ACC112 (cell line): Measurements from ENCODE around the gene PCK2.

Experiments used
- H2AFZ ChIP-seq: fragments of 200-600 bp; sonication (generic); one replicate; pipeline ENCODE4 v1.6.0; 2017; ENCODE audit warnings: antibody characterized with exemption, low read length; ENCODE audit not compliant: unreplicated experiment
- H3K27ac ChIP-seq: fragments of 200-600 bp; sonication (generic); 2 replicates; pipeline ENCODE4 v1.5.1; 2014; ENCODE audit warnings: low read depth, mild to moderate bottlenecking, antibody characterized with exemption, low read length, moderate library complexity
- H3K27me3 ChIP-seq: fragments of 200-600 bp; sonication (generic); 2 replicates; pipeline ENCODE4 v1.6.1; 2014; ENCODE audit warnings: mild to moderate bottlenecking, antibody characterized with exemption, low read length, moderate library complexity, mixed read lengths; ENCODE audit not compliant: insufficient read depth
- H3K36me3 ChIP-seq: fragments of 200-600 bp; sonication (generic); 2 replicates; pipeline ENCODE4 v1.6.1; 2016; ENCODE audit warnings: mild to moderate bottlenecking, antibody characterized with exemption, low read length, moderate library complexity, mixed read lengths; ENCODE audit not compliant: insufficient read depth
- H3K4me1 ChIP-seq: fragments of 200-600 bp; sonication (generic); one replicate; pipeline ENCODE4 v1.6.1; 2016; ENCODE audit warnings: low read length, mixed read lengths; ENCODE audit not compliant: insufficient read depth, unreplicated experiment, control insufficient read depth
- H3K4me3 ChIP-seq: fragments of 200-600 bp; sonication (generic); 2 replicates; pipeline ENCODE4 v1.5.1; 2014; ENCODE audit warnings: mild to moderate bottlenecking, low read depth, low read length
- H3K79me2 ChIP-seq: fragments of 200-600 bp; sonication (generic); one replicate; pipeline ENCODE4 v1.6.0; 2016; ENCODE audit warnings: low read length; ENCODE audit not compliant: control insufficient read depth, unreplicated experiment, insufficient read depth

PCK2 gene

DNA sequence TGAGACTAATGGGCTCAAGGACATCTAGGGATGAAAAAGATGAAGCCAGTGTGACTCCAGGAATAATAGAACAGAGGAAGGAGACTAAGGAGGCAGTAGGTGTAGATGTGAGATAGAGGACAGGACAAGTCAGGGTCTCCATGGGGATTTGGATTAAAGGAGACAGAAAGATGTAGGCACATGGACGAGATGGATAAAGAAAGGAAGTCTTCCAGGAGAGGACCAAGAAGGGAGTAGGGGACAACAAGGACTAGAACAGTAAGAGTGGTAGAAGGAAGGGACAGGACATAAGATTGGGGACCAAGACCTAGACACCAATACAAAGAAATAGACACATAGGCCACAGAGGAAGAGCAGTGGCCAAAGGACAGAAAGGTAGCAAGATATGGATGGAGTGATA is 7.1 kb upstream of the PCK2 start:
- H3K27me3 ChIP-seq = peaks cover 20% of the 10 kb centered on the region
- H3K79me2 ChIP-seq = no peaks in the 10 kb centered on the region
- H3K4me3 ChIP-seq = no peak overlapping the region
- H2AFZ ChIP-seq = no peak overlapping the region
- no peaks in the 10 kb centered on the region for H3K4me1 ChIP-seq
- H3K36me3 ChIP-seq = no peaks in the 10 kb centered on the region
- H3K27ac ChIP-seq = no peak overlapping the region

GRCh38 chr14:24088095-24088494 is 6.0 kb upstream of the PCK2 start:
- no peak overlapping the region for H3K4me3 ChIP-seq
- no peak overlapping the region for H3K27ac ChIP-seq
- no peak overlapping the region for H2AFZ ChIP-seq
- H3K27me3 ChIP-seq = peaks cover 9% of the 10 kb centered on the region
- no peaks in the 10 kb centered on the region for H3K4me1 ChIP-seq
- no peaks in the 10 kb centered on the region for H3K79me2 ChIP-seq
- no peaks in the 10 kb centered on the region for H3K36me3 ChIP-seq

- H3K4me3 ChIP-seq = no peak overlapping the region
- H3K36me3 ChIP-seq = no peaks in the 10 kb centered on the region
- H3K79me2 ChIP-seq = peaks cover under 1% of the 10 kb centered on the region
- no peak overlapping the region for H3K27ac ChIP-seq
- H2AFZ ChIP-seq = no peak overlapping the region
- no peaks in the 10 kb centered on the region for H3K27me3 ChIP-seq
- no peaks in the 10 kb centered on the region for H3K4me1 ChIP-seq
These were observed 4.2 kb upstream of the PCK2 start for GRCh38 chr14:24089890-24090289.

- Histone ChIP-seq H2AFZ (no peak overlapping the region), H3K36me3 (no peaks in the 10 kb centered on the region), H3K27ac (no peak overlapping the region), H3K79me2 (peaks cover 10% of the 10 kb centered on the region), H3K27me3 (no peaks in the 10 kb centered on the region), H3K4me3 (no peak overlapping the region), H3K4me1 (peaks cover 4% of the 10 kb centered on the region)
These were observed 2.0 kb upstream of the PCK2 start for GRCh38 chr14:24092110-24092504.

GRCh38 chr14:24092505-24093206 is 1.5 kb upstream of the PCK2 start:
- no peaks in the 10 kb centered on the region for H3K27me3 ChIP-seq
- H3K79me2 ChIP-seq = peaks cover 10% of the 10 kb centered on the region
- H3K4me1 ChIP-seq = peaks cover 4% of the 10 kb centered on the region
- H2AFZ ChIP-seq = no peak overlapping the region
- H3K4me3 ChIP-seq = no peak overlapping the region
- no peak overlapping the region for H3K27ac ChIP-seq
- no peaks in the 10 kb centered on the region for H3K36me3 ChIP-seq

DNA sequence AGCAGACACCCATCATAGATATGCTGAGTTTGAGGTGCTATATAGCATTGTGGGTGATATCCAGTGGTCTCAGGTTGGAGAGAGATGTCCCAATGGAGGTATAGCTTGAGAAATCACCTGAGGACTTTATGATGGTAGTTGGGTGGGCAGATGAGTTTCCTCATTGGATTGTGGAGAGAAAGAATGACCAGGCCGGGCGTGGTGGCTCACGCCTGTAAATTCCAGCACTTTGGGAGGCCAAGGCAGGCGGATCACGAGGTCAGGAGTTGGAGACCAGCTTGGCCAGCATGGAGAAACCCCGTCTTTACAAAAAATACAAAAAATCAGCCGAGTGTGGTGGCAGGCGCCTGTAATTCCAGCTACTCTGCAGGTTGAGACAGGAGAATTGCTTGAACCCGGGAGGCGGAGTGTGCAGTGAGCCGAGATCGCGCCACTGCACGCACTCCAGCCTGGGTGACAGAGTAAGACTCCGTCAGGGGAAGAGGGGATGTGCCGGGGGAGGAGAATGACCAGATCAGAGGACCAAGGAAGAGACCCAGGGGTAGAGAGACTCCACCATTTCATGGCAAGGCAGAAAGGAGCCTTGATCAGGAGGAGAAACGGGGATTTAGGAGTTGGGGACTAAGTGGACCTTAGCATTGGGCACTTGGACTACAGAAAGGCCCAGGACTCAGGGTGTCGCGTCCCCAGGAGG is 757 bp upstream of the PCK2 start:
- no peak overlapping the region for H3K27ac ChIP-seq
- peak overlapping the region; percentile 87; the same call in 1 of the 2 replicates for H3K4me3 ChIP-seq
- no peaks in the 10 kb centered on the region for H3K27me3 ChIP-seq
- H3K4me1 ChIP-seq = peaks cover 4% of the 10 kb centered on the region
- no peaks in the 10 kb centered on the region for H3K36me3 ChIP-seq
- H2AFZ ChIP-seq = no peak overlapping the region
- H3K79me2 ChIP-seq = peaks cover 10% of the 10 kb centered on the region

GRCh38 chr14:24094841-24095270 is 745 bp downstream of the PCK2 start:
- Histone ChIP-seq H3K4me1 (peaks cover 4% of the 10 kb centered on the region), H3K27ac (no peak overlapping the region), H3K27me3 (no peaks in the 10 kb centered on the region), H3K36me3 (0 out of 2 replicates have a peak, but pooled peaks cover 6% of the 10 kb centered on the region), H3K79me2 (peaks cover 10% of the 10 kb centered on the region), H2AFZ (peak overlapping the region; percentile 82), H3K4me3 (peak overlapping the region; percentile 87)

DNA sequence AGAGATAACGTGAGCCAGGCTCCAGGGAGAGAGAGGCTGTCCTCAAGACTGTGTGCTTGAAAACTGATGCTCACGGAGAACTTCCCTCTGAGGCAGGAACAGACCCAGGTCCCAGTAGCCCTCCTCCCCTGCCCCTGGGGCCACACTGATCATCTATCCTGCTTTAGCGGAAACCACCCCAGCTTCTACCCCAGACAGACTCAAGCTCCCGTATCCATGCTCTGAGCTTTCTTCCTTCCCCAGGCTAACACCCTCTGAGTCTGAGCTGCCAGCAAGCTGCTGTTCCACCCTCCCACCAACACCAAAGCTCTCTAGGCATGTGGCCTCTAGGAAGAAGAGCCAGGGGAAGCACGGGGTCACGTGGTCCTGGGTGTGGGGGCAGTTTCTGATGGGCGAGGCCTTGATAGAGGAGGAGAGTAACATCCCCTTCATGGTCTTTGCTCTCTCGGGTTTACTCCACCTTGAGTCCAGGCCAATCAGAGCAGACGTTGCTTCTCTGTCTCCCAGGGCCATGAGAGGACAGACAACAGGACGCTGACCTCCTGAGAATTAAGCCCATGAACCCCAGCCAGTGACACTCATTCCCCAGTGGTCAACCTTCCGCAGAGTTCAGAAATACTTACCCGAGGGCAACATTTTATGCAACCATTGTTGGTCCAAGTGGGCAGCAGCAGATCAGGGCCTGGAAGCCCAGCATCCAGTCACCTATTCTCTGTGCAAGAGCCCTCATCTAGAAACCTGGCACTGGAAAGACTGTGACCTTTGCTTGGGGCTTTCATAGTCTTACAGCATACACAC is 1.4 kb downstream of the PCK2 start:
- H3K79me2 ChIP-seq = peaks cover 10% of the 10 kb centered on the region
- no peaks in the 10 kb centered on the region for H3K27me3 ChIP-seq
- H2AFZ ChIP-seq = peak overlapping the region; percentile 82
- peaks cover 4% of the 10 kb centered on the region for H3K4me1 ChIP-seq
- H3K36me3 ChIP-seq = 0 out of 2 replicates have a peak, but pooled peaks cover 6% of the 10 kb centered on the region
- peak overlapping the region; percentile 87 for H3K4me3 ChIP-seq
- no peak overlapping the region for H3K27ac ChIP-seq

DNA sequence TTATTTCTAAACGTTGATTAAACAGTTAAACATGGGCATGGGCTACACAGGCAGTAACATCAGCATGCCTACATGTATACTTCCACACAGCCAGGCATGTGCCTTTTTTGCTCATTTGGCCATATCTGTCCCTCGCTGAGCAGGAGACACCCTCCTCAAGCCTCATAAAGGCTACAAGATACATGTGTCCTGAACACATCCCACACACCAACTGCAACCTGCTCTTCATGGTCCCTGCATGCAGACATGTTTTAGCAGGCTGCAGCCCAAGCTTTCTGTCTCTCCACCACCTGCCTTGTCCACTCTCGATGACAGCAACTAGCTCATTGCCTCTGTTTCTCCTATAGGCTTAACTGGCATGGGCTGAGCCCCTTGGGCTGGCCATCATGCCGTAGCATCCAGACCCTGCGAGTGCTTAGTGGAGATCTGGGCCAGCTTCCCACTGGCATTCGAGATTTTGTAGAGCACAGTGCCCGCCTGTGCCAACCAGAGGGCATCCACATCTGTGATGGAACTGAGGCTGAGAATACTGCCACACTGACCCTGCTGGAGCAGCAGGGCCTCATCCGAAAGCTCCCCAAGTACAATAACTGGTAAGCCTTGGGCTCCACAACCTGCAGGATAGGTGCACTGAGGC is 2.6 kb downstream of the PCK2 start:
- H3K36me3 ChIP-seq = 0 out of 2 replicates have a peak, but pooled peaks cover 6% of the 10 kb centered on the region
- peaks cover 10% of the 10 kb centered on the region for H3K79me2 ChIP-seq
- H3K4me1 ChIP-seq = peaks cover 4% of the 10 kb centered on the region
- H3K27me3 ChIP-seq = no peaks in the 10 kb centered on the region
- no peak overlapping the region for H3K27ac ChIP-seq
- no peak overlapping the region for H3K4me3 ChIP-seq
- no peak overlapping the region for H2AFZ ChIP-seq

GRCh38 chr14:24098229-24098926 is 4.3 kb downstream of the PCK2 start:
- Histone ChIP-seq H3K79me2 (peaks cover 10% of the 10 kb centered on the region), H3K4me3 (no peak overlapping the region), H3K4me1 (peaks cover 4% of the 10 kb centered on the region), H3K36me3 (0 out of 2 replicates have a peak, but pooled peaks cover 6% of the 10 kb centered on the region), H3K27ac (no peak overlapping the region), H2AFZ (no peak overlapping the region), H3K27me3 (no peaks in the 10 kb centered on the region)
